ENCODE results near the gene OPRL1.

The OPRL1 gene

DNA sequence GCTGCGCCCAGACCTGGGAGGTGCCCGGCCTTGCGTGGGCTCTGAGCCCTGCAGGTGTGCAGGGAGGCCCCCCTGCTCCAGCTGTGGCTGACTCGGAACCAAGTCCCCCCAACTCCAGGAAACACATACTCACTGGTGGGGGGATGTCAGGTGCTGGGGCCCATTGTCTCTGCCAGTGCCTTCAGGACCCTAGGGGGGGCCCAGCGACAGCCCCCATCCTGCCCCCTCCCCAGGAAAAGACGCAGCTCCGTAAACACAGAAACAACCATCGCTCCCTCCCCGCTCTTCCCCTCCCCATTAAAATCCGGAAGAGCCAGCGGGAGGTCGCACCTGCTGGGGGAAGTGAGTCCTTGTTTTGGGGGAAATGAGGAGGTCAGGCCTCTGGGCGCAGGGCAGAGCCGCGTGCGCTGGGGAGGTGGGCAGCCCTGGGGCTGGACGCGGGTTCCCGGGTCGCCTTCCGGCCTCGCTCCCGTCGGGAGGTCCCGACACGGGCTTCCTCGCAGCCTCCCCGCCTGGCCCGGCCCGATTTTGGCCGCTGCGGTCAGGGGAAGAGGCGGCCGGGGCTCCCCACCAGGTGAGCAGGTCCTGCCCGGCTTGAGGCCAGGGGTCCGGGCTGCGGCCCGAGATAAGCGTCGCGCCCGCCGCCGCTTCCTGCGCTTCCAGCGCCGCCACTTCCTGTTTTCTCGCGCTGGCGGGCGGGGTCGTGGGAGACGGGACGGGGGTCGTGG lies 37.7 kb upstream of the OPRL1 start:
- no peak for DNase-seq (ENCODE audit: low spot score)

DNA sequence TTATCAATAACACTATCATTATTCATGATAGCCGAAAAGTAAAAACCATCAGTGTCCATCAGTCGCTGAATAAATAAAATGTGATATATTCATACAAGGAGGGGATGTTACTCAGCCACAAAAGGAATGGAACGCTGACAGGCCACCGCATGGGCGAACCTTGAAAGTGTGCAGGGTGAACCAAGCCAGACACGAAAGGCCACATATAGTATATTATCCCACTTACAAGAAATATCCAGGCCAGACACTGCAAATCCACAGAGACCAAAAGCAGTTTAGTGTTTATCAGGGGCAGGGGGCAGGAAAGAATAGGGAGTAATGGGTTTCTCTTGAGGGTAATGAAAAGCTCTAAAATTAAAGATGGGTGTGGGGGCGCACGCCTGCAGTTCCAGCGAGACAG lies 36.1 kb upstream of the OPRL1 start:
- DNase-seq (ENCODE audit: low spot score): no peak

DNA sequence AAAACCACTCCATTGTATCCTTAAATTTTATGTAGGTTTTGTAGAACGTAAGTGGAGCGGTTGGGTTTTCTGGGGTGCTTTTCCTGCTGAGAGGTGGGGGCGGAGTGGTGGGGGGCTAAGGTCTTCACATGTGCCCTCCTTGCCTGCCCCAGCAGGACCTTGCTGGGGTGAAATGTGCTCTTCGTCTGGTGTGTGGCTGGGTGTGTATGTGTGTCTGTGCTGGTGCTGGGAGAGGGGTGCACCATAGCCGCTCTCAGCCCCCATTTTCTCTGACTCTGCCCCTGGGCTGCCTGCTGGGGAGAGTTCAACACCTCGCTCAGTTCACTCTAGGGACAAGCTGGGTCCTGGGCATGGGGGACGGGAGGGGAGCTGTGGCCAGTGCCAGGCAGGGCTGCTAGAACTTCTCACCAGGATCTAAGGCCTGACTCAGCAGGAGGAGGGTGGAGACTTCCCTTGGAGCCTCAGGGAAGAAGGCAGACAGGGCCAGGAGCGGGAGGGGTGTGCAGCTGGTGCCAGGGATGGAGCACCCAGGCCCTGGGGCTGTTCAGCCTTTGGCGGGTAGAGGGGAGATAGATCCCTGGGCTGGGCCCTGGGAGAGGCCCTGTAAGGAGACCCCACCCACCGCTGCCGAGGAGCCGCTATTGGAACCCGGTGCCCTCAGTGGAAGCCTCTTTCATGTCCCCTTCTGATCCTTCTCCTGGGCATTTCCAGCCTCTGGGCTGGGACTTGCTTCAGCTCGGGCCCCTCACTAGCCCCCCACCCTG lies 35.2 kb upstream of the OPRL1 start:
- DNase-seq (ENCODE audit: low spot score): peak; percentile 54

DNA sequence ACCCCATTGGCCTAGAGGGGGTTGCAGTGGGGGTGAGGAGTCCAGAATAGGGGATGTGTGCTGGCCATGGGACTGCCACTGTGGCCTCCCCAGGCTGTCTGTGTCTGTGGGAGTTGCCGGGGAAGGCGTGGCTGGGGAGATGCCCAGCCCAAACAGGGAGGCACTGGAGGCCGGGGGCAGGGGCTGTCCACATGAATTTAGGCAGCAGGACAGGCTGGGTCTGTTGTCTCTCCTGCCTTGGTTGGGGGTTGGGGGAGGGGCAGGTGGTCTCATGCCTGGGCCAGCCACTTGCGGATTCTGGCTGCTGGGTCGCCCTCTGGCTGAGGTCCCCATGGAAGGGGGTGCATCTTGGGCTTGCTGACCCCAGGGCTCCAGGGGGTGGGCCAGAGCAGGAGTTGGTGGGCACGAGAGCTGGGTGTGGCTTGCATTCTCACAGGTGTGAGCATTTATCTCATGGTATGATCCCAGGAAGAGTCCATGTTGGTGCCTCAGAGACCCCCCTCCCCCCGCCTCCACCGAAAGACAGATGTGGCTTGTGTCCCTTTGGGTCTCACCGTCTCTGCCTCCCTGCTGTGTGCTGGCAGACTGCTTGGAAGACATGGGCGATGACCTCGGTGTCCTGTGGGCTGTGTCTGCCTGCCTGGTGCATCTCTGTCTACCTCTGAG lies 34.4 kb upstream of the OPRL1 start:
- no peak for DNase-seq (ENCODE audit: low spot score)

DNA sequence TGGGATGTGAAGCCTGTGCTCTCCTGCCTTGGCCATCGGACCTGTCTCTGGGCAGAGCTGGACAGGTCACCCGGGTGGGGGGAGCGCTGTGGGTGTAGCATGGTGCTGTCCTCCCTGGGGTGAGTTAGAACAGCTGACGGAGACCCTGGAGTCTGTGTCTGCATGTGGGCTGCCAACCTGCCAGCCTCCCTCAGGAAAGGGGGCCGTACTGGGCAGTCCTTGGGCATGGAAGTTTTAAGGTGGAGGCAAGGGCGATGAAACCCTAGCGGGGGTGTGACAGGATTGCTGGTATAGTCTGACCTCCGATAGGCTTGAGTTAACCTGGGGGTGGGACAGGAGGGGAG lies 32.9 kb upstream of the OPRL1 start:
- no peak for DNase-seq (ENCODE audit: low spot score)

DNA sequence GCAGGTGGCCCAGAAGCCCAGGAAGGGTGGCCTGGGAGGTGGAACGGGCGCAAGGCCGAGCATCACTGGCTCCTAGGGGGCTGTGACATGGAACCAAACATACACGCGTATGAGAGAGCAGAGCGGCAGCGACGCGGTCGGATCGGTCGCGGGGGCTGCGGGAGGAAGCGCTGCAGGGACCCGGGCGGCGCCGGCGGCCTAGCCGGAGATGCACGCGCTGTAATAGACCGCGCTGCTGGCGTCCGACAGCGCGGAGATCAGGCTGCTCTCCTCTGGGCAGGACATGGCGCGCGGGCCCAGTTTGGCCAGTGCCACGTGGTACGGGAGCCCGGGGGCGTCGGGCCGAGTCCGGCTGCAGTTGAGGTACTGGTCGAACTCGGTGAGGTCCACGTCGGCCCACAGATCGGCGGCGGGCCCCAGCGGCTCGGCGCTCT lies 31.9 kb upstream of the OPRL1 start:
- no peak for DNase-seq (ENCODE audit: low spot score)

DNA sequence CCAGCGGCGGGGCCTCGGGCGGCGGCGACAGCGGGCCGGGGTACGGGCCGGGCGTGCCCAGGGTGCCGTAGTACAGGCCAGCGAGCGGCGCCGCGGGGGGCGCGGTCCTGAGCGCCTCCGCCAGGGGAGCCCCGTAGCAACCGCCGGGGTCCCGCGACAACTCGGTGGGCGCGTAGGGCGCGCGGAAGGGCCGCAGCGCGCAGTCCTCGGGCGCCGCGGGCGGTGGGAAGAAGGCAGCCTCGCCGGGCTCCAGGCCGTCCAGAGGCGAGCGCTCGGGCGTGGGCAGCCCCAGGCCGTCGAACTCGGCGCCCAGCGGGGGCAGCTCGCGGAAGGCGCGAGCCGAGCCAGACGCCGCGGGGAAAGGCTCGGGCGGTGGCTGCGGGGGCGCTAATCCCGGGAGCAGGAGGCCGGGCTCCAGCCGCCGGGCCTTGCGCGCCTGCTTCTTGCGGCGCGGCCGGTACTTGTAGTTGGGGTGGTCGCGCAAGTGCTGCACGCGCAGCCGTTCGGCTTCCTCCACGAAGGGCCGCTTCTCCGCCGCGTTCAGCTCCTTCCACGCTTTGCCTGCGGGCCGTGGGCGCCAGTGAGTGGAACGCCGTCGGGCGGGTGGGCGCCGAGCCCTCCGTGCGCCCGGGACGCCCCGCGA lies 31.4 kb upstream of the OPRL1 start:
- no peak for DNase-seq (ENCODE audit: low spot score)

DNA sequence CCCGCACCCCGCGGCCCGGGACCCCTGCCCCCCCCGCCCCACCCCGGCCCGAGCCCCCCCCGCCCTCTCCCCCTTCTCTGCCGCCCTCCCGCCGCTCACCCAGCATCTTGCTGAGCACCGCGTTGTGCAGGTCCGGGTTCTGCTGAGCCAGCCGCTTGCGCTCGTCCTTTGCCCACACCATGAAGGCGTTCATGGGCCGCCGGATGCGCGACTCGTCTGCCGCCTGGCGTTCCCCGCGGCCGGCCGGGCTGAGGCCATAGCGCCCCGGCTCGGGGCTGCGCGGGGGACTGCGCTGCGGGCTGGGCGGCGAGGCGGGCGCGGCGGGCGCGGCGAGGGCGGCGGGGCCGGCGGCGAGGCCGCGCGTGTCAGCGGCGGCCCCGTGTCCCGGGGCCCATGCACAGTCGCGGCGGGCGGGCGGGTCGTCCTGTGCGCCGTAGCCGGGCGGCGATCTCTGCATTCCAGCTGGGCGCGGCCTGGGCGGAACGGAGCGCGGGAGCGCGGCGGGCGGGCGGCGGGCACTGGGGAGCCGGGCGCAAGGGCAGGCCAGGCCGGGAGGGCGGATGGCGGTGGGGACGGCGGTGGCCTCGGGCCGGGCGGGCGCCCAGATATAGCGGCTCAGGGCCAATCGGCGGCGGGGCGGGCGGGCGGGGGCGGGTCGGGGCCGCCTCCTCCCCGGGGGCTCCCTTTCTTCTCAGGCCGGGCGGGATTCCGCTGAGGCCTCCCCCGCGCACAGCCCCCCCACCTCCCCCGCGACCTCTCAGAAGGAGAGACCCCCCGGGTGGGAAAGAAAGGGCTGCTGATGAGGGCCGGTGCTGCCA lies 30.6 kb upstream of the OPRL1 start, which contains the start of gene SOX18:
SOX18 (minus strand) TSS at position 580 of the 818 bp plus-strand sequence; CDS start at position 457, 123 bp downstream.
- peak; percentile 62 for DNase-seq (ENCODE audit: low spot score)

DNA sequence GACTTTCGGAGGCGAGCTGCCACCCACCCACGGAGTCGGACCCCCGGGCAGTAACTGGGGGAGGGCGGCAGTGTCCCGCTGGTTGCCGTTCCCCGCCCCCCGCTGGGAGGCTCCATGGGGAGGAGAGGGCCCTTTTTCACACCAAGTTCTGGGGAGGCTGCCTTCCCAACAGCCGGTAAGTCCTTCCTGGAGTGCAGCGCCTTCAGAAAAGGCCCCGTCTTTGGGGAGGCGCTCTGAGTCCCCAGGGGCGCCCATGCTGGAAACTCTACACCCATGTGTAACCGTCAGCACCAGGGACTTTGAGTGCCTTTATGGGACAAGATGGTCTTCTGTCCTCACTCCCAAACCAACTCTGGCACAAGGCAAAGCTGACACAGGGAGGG lies 30.0 kb upstream of the OPRL1 start:
- no peak for DNase-seq (ENCODE audit: low spot score)

DNA sequence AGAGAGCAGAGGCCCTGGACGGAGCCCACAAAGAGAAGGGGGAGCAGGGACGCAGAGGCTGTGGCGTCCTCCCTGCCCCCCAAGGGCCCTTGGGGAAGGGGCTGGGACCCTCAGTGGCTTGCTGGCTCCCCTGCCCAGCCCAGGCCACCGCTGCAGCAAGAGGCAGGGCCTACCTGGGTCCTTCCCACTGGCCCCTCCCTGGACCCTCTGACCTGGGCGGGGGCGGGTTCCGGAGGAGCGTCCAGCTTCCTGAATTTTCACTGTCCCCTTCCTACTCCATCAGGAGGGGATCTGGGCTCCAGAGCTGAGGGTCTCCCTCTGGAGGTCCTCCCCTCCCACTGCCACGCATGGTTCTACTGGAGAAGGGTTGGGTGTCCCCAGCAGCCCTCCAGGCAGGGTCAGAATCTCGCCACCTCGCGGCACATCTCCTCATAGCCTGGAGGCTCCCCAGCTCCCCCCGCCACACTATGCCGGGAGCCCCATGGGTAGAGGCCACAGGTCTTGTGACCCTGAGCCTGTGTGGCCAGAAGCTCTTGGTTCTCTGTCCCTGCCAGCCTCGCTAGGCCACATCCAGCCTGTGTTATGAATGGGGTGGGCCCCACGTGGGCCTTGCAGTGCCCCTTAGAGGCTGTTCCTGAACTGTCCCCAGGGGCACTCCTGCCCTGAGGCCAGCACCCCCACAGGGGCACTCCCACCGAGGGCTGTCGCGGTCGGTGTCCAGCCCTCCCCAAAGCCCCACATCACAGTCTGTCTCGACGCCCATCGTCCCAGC lies 29.4 kb upstream of the OPRL1 start:
- no peak for DNase-seq (ENCODE audit: low spot score)

DNA sequence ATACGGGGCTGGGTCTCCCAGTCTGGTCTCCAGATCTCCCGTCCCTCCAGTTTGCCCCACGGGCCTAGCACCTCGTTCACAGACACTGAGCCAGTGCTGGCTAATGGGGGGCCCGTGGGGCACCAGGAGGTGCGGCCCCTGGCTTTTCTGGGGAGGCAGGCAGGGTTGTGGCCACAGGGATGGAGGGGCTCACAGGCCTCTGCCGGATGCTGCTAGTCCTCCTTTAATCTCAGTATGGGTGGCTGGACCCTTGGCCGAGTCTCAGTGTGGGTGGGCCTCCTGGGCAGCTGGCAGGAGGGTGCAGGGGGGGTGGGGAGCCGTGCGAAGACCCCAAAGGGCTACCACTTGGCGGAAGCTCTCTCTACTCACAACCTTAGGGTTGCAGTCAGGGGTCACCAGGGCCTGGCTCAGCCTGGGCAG lies 28.8 kb upstream of the OPRL1 start:
- DNase-seq (ENCODE audit: low spot score): no peak

DNA sequence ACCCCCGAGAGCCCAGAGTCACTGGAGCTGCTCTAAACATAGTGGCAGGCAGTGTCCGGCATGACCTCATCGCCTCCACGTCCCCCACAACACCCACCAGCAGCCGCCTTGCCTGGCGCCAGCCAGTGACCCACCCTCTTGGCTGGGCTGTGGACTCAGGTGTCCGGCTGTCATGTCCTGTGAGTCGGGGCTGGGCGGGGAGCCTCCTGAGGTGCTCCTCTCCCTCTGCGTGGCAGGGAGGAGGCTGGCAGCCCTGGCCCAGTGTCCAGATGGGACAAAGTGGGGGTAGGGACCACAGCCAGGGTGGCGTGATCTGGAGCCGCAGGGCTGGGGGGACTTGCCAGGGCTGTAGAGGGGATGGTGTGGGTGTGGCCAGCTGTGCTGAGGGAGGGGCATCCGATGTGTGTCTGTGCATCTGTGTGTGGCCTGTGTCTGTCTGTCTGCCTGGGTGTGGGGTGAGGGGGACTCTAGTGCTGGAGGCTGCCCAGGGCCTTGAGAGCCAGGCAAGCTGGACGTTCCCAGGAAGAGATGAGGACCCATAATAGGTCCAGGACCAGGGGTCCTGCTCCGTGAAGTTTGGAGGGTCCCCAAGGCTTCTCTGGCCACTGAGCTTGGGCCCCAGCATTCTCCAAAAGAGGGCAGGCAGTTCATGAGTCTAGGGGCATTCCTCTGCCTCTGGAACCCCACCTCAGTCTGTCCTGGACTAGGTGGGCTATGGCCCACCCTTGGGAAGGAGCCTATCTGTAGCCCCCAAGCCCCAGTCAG lies 28.1 kb upstream of the OPRL1 start:
- DNase-seq (ENCODE audit: low spot score): no peak

DNA sequence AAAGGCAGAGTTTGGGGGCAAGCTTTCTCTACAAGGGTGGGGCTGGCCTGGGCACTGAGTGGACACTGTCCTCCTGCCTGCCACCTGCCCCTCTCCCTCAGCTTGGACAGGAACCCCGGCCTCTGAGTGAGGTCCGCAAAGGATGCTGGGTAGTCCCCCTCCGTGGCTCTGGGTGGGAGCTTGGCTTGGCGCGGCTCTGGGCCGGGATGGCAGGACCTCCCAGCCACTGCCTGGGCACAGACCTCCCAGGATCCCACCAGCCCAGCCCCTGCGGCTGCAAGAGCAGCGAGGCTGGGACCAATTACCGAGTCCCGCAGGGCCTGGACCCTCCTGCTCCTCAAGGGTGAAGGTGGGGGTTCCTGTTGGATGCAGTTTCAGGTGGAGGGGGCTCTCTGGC lies 27.6 kb upstream of the OPRL1 start:
- DNase-seq (ENCODE audit: low spot score): no peak

DNA sequence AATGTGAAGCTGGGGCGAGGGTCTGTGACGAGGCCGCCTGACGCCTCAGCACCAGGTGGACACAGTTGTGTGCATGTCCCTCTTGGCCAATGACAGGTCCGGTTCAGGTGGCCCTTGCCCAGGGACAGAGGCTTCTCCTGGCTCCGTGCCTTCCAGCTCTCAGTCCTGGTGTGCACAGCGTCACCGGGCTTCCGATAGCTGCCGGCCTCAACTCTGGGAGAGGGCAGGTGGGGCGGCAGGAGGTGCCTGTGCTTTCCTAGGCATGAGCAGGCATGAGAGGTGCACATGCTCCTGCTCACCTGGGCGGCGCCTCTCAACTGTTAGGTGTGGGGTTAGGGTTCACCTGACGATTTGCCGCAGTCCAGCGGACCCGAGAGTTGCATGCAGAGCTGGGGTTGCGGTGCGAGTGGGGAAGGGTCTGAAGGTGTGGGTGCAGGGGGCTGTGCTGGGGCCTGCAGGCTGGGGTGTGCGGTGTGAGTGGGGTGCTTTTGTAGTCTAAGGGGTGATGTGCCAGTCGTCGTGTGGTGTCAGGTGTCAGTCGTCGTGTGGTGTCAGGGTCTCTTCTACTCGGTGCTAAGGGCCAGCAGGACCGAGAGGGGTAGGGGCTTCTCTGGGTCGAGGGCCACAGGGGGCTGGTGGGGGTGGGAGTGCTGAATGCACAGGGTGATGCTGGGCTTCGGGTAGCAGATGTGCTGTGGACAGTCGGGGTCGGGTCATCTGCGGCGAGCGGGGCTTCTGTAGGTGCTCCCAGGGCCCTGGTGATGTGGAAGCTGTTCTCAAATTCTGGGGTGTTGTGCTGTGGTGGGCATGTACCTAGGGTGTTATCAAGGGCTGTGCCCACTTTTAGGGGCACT lies 26.7 kb upstream of the OPRL1 start:
- DNase-seq (ENCODE audit: low spot score): no peak

DNA sequence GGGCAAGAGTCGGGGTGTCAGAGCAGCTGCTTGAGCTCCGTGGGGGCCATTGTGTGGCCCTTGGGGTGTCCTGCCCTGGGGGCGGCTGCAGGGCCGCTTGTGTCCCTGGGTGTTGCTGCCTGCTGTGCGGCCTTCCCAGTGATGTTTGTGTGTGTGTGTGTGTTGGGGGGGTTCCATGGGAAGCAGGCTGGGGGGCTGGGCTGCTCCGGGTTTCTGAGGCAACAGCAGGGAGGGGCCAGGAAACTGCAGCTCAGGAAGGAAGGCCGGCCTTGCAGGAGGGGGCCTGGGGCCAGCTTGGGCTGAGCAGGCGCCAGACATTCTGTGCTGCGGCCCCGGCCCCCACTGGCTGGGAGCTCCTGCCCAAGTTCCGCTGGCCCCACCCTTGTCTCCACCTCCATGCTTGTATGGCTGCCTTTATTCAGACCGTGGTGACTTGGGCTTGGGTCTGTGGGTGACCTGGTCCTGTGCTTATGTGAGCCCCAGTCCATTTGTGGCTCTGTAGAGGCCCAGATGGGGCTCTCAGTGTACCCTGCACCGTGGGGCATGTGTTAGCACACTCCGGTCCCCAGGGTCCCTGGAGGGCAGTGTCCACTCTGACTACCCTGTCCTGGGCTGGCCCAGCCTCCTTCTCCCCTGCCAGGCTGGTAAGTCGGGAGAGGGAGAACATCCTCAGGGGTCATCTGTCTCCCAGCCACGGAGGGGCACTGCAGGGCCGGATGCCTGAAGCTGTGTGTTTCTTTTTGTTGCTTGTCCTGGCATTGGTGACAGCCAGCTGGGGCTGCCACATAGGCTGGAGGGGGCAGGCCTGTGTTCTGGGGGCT lies 25.8 kb upstream of the OPRL1 start:
- DNase-seq (ENCODE audit: low spot score): peak; percentile 79

DNA sequence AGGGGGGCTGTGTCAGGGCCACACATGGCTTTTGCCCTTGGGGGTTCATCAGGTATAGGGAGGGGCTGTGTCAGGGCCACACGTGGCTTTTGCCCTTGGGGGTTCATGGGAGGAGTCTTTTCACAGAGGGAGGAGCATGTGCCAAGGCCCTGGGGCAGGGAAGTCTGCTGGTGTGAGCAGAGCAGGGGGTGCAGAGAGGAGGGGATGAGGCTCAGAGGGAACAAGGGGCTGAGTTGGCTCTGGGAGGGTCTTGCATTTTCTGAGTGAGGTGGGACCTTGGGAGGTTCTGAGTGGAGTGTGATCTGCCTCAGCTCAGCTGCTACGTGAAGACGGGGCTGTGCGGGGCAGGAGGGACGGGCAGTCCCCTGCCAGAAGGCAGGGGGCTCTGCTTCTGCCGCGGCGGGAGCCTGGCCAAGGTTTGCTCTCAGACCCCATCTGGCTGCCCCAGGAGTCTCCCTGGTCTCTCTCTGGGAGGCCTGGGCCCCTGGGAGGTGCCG lies 24.4 kb upstream of the OPRL1 start:
- DNase-seq (ENCODE audit: low spot score): no peak

DNA sequence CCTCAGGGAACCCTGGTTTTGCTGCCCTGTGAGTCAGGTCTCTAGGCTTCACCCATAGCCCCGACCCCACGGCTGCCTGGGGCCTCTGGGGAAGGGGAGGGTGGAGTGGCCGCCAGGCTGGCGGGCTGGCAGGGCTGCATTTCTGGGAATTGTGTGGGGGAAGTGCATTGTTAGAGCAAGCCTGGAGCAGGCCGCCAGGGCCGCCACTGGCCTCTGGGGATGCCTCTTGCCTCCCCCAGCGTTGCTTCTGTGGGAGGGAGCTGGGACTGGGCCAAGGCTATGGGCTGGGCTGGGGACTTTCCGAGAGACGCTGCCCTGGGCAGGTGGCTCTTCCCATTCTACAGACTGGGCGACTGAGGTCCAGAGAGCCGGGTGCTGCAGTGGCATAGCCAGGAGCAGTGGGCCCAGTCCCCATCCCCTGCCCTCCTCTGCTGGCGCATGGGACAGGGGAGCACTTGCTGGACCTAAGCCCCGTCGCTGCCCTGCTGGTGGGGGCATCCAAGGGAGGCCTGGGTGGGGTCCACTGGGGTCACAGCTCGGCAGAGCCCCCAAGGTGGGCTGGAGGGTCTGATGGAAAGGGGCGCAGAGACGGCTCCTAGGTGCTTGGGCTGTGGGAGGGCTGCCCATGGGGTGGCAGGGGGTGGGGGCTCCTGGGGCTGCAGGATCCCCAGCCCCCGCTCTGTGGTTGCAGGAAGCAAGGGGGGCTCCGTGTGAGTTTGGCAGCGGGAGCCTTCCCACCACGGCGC lies 23.8 kb upstream of the OPRL1 start:
- DNase-seq (ENCODE audit: low spot score): no peak

DNA sequence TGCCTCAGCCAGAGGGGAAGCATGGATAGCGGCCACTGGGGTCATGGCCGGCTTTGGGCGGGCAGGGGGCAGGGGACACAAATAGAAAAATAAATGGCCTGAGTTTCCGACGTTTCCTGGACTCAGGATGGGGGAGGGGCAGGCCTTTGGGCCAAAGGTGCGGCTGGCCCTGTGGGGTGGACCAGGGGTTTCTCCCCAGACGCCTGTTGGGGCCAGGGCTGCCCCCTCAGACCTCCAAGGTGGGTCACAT lies 23.3 kb upstream of the OPRL1 start:
- no peak for DNase-seq (ENCODE audit: low spot score)
